Stimulated activated CD4-positive, alpha-beta T cell treated with anti-CD3 and anti-CD28 coated beads, Interleukin-1b, Interleukin-23, amount 100 ng/mL, for 4 hours (primary cell): ENCODE measurements around the gene CAPN13.
"Not testable (repeated sequence)": the region's sequence is repeated elsewhere in the genome, so short reads cannot be mapped to it uniquely, and the experiment has no call there.

Source experiments
- DNase-seq, 2 donors: peaks; one replicate each; pipeline ENCODE4 v3.0.0-alpha.2; 2020; ENCODE audit warnings: low read depth in 2 of 2

CAPN13 gene

GRCh38 chr2:30705711-30706533 is 101.3 kb downstream of the CAPN13 start:
- DNase-seq, result no peak

GRCh38 chr2:30705056-30705455 is 102.2 kb downstream of the CAPN13 start:
- DNase-seq, result no peak

DNA sequence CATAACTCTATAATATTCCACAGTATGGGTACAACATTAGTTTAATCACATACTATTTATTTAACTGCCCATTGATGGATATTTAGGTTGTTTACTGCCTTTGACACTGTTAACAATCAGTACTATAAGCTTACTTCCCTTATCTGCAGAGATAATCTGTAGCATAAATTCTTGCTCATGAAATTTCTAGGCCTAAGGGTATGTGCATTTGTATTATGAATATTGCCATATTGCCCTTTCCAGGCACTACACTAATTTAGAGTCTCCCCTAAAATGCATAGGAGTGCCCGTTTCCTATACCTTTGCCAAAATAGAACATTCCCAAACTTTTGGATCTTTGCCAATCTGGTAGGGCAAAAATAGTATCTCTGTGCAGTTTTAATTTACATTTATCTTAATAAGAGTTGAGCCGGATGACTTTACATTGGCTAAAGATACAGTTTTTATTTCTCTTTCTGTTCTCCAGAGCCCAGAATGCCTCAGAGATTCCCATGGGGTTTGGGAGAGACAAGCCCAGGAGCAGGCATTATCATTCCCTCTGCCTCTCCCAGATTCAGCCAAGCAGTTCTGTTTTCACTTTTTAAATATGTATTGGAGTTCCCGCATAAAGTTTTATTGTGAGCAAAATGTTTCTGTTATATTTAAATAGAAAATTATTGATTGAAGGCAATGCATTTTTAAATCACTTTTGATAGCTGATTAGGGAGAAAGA is 102.8 kb downstream of the CAPN13 start:
- no peak for DNase-seq

DNA sequence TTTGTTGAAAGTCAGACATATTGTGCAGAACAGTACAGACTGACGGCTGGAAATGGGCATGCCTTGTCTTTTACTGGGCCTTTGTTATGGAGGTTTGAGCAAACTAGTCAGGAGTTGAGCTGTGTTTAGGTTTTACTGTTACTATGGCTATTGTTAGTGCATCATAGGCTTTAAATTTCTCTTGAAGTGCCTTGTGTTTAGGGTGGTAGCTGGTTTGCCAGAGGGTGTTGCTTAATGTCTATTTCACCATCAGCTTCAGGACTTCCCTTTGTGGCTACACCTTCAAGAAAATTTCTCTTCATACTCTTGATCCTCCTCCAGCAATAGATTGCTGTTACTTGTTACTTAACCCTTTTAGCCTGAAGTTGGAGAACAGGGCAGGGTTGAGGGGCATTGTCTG is 104.6 kb downstream of the CAPN13 start:
- no peak for DNase-seq

DNA sequence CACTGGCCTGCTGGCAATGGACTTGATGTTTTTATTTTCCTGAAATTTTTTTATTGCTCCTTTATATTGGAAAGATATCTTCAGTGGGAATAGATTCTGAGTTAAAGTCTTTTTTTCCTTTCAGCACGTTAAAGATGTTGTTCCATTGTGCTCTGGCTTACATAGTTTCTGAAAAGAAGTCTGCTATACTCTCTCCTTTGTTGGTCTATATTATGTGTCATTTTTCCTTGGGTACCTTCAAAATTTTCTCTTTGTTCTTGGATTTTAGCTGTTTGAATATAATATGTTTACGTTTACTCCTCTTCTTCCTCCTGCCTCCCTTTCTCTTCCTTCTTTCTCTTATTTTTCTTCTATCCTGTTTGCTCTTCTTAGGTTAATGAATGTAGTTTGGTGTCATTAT is 105.5 kb downstream of the CAPN13 start:
- no peak for DNase-seq

- DNase-seq, result not testable (repeated sequence)
Measured at GRCh38 chr2:30697242-30698103, 109.8 kb downstream of the CAPN13 start.

GRCh38 chr2:30695749-30696148 is 111.5 kb downstream of the CAPN13 start:
- DNase-seq, result no peak

DNA sequence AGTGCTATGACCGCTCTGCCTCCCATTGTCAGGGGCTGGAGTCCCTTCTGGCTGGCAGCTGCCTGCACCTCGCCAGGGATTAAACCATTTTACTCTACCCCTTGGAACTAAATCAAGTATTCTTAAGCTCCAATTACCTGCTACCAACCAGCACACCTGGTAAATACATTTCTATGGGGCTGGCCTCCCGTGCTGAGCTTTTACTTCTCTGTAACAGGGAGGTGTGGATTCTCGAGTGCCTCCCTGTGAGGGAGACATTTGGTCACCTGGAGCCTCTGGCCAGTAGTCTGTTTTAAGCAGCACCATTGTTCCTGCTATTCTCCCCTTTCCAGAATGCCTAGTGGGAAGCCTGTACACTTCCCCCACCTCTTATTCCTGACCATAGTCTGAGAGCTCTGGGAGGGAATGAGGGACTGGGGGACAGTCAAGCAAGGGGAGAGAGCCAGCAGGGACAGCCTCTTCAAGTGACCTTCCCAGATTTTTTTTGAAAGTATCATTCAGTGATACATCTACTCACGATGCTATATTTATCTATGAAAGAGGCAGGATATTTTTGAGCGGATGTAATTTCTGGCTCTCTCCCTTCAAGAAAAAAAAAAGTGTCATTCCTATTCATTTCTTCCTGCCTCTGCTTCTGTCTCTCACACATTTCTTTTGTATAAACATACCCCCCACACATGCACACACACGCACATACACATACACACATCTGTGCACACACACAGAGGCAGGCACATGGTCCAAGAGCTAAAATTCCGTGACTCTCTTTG is 112.8 kb downstream of the CAPN13 start:
- DNase-seq, result no peak

- no peak for DNase-seq
Measured at GRCh38 chr2:30693821-30694281, 113.4 kb downstream of the CAPN13 start.

DNA sequence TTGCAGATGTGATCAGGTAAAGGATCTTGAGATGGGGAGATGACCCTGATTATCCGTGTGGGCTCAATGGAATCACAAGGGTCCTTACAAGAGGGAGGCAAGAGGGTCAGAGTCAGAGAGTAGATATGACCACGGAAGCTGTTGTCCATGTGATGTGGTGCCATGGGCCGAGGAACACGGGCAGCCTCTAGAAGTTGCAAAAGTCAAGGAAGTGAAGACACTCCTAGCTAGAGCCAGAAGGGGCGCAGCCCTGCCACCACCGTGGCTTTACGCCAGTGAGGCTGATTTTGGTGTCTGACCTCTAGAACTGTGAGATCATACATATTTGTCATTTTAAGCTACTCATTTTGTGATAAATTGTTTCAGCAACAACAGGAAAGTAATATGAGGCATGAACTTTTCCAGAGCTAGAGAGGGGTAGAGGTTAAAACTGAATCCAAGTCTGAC is 114.4 kb downstream of the CAPN13 start:
- no peak for DNase-seq

DNA sequence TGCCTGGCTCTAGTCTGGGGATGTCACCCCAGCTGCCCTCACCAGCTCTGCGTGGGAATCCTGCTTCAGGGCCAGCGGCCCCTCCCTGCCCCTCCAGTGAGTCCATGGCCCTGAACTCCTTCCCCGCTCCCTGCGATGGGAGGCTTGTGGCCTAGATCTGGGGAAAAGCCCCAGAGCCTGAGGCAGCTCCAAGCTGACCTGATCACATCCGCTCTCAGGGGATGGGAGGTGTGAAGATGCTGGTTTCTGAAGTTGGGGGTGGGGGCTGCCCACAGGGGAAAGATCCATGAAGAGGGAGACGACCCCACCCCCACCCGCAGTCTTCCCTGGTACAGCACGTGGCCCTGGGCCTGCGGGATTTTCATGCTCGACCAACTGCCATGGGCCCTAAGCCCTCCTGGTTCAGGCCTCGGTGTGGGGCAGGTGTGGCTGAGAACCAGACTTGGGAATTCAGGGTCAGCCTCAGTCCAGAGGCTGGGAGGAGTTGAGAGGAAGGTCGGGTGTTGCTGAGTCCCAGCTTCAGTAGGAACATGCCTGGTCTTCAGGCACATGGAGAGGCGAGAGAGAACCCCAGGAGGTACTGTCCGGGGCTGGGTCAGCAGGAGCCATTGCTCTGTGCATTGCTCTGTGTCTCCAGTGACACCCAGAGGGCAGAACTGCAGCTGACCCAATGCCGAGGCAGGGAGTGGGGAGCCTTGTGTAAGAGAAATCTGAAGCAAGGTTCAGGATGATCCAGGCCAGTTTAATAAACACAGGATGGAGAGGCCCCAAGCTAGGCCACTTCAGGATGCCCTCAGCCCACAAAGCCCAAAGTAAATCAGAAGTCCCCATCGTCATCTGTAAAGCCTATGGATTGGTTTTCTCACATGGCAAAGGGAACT is 115.1 kb downstream of the CAPN13 start:
- DNase-seq, result no peak

DNA sequence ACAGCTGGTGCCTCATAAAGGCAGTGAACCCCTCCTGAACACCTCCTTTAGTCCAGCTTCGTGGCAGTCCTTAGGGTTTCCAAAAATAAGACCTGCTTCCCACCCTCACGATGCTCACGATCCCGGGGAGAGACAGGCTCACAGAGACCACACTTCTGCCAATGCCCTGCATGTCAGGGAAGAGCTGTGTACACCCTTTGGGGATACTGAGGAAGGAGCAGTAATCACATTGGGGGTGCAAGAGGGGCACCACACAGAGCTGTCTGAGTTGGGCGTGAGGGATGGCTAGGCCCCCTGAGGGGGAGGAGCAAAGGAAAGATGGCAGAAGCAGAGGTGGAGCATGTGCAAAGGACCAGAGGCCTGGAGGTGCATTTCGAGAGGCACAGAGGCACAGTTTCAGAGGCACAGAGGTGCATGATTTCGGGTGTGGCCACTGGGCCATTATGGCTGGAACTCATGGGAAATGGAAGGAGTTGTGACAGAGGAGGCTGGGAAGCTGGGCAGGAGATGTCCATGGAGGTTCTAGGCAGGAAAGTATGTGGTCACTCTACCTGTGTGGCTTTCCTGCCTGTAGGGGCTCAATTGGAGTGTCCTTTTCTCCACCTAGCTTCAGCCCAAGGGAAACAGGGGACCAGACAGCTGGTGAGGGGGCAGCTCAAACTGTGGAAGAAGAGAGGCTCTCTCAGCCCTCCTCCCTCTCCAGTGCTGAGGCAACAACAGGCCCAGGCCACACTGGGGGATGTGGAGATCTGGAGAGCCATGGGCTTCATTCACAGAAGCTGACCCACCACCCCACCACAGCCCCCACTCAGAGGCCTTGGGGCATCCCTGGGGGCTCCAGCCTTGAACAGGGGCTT is 115.9 kb downstream of the CAPN13 start:
- DNase-seq, result no peak

DNA sequence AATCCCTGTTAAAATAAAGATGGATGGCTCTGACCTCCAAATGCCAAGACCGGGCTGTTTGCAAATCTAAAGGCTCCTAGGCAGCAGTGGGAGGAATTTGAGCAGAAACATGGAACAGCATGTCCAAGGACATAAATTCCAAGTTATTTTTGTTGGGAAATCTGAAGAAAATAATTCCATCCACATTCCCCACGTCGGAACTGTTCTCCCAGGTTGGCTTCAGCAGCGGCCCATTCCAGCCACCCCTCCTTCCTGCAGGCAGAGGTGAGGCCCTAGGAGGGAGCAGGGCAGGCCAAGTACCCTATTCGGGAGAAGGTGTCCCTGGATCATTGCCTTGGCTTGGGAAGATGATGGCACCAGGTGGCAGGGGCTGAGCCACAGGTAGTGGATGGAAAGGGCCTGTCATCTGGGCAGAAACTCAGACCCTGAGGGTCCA is 117.1 kb downstream of the CAPN13 start:
- no peak for DNase-seq

- DNase-seq, result no peak
Measured at GRCh38 chr2:30689496-30690125, 117.6 kb downstream of the CAPN13 start.

DNA sequence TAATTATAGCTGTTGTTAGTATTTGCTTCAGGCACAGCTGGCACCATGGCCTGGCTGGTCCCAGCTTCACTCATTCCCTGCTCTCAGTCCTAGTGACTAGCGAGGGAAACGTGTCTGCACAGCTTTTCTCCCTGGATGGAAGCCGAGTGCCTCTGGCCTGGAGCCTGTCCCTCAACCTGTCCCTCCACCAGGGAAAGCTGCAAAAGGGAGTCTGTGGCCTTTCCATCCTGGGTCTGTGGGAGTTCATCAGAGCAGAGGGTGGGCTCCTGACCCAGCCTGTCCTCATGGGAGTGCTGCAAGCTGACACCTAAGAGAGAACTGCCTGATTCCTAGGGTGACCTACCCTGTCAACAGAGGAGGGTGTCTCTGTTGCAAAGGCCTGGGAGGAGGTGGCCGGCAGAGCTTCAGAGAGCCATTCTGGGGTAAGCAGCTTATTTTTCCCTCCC is 118.3 kb downstream of the CAPN13 start:
- no peak for DNase-seq

GRCh38 chr2:30686669-30687068 is 120.6 kb downstream of the CAPN13 start:
- no peak for DNase-seq

DNA sequence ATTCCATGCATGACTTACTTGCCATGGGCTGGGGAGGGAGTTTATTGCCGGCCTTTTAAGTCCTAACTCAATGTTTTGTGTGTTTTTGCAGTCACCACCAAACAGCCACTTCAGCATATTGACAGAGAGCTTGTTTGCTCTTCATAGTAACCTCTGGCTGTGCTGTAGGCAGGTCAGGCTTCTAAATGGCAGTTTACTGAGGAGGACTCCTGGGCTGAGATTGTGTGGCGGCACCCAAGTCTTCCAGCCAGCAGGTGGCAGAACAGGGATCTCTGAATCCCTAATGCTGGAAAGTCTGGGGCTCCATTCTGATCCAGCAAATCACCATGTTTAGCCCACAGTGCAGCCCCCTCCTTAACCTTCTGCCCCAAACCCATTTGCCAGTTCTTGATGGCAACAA is 121.2 kb downstream of the CAPN13 start:
- no peak for DNase-seq

DNA sequence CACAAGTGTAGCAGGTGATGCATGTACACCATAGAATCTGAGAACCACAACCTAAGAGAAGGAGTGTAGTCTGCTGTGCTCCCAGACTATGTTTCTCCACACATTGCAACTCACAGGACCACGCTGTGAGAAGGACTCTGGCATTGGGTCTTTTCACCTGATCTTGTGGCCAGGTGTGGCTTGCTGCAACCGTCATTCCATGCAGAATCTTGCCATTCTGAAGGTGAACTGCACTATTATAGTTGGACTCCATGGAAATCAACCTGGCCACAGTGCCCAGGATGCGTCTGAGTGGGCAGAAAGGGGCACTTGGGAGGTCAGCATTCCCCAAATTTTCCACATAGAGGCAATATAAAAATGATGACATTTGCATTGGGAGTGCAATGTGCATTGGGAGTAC is 122.2 kb downstream of the CAPN13 start:
- no peak for DNase-seq

GRCh38 chr2:30684516-30684915 is 122.7 kb downstream of the CAPN13 start:
- DNase-seq, result no peak
